Measurements from ENCODE around the gene GLCCI1.
"Not testable (repeated sequence)": the region's sequence is repeated elsewhere in the genome, so short reads cannot be mapped to it uniquely, and the experiment has no call there.

GRCh38 chr7:8101292-8101691 is 132.7 kb downstream of the GLCCI1 start:
- TF ChIP-seq CTCF (IDR thresholded peaks at IDR 0.05; ENCODE audit: low read depth, low read length, missing input control); SP1 (IDR thresholded peaks at IDR 0.05); RAD21 (IDR thresholded peaks at IDR 0.05); YY1 (IDR thresholded peaks at IDR 0.05); MAX (IDR thresholded peaks at IDR 0.05); JUND (IDR thresholded peaks at IDR 0.05); GABPA (IDR thresholded peaks at IDR 0.05 in 1 of 2, conservative IDR thresholded peaks at IDR 0.05 in 1 of 2); REST (IDR thresholded peaks at IDR 0.05); TAF1 (conservative IDR thresholded peaks at IDR 0.05); NR2F2 (IDR thresholded peaks at IDR 0.05): not testable (repeated sequence)

Data from liver (tissue), 3 donors.